ENCODE measurements around the gene ROBO1.
"Not testable (repeated sequence)": the region's sequence is repeated elsewhere in the genome, so short reads cannot be mapped to it uniquely, and the experiment has no call there.

ROBO1 gene

DNA sequence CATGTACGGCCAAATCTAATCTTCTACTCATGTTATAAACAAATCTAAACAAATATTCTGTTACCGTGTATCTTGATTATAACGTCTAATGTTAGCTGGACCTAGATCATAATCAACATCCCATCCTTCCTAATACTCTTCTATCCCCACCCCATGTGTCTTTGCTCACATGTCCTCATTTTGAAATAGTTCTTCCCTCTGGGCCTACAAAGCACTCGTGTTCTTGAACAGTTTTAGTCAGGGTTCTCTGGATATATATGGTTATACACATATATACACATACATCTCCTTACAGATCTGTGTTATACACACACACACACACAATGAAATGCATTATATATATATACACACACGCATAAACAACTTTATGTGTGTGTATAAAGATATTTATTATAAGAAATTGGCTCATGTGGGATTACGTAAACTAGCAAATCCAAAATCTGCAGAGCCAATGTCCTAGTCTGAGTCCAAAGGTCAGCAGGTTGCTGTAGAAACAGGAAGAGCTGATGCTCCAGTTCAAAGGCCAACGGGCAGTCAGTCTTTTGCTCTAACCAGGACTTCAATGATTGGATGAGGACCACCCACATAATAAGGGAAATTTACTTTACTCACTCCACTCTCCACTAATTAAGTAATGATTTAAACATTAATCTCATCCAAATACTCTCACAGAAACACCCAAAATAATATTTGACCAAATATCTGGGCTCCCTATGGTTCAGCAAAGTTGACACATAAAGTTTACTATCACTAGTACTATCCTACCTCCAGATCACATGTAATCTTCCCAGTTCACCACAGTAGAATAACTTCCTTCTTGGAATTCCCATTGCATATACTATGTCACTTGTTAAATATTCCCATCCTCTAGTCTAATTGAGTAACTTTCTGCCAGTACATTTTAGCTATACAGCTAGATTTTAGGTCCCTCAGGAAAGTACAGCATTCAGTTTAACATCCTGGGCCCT, 450.0 kb downstream of the ROBO1 start:
- TF ChIP-seq, protein P1, sequence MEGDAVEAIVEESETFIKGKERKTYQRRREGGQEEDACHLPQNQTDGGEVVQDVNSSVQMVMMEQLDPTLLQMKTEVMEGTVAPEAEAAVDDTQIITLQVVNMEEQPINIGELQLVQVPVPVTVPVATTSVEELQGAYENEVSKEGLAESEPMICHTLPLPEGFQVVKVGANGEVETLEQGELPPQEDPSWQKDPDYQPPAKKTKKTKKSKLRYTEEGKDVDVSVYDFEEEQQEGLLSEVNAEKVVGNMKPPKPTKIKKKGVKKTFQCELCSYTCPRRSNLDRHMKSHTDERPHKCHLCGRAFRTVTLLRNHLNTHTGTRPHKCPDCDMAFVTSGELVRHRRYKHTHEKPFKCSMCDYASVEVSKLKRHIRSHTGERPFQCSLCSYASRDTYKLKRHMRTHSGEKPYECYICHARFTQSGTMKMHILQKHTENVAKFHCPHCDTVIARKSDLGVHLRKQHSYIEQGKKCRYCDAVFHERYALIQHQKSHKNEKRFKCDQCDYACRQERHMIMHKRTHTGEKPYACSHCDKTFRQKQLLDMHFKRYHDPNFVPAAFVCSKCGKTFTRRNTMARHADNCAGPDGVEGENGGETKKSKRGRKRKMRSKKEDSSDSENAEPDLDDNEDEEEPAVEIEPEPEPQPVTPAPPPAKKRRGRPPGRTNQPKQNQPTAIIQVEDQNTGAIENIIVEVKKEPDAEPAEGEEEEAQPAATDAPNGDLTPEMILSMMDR (conservative IDR thresholded peaks at IDR 0.05), result no peak
- TF ChIP-seq ZFX (IDR thresholded peaks at IDR 0.05), result no peak

DNA sequence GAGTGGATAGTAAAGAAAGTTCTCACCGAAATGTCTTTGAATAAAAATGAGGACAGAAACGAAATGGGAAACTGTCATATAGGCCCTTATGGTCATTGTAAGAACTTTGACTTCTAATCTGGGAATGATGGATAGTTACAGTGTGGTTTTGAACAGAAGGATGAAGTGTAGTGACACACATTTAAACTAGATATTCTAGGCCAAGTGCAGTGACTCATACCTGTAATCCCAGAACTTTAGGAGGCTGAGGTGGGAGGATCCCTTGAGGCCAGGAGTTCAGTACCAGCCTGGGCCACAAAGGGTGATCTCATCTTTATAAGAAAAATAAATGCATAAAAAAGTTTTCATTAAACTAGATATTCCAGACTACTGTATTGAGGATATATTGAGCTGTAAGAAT, 452.8 kb downstream of the ROBO1 start:
- TF ChIP-seq, protein P1 (conservative IDR thresholded peaks at IDR 0.05), result no peak
- no peak for TF ChIP-seq ZFX (IDR thresholded peaks at IDR 0.05)
- no peak overlapping the region for H3K27ac ChIP-seq

More for the DNA sequence above, 450.0 kb downstream of the ROBO1 start:
- no peak overlapping the region for H3K27ac ChIP-seq

DNA sequence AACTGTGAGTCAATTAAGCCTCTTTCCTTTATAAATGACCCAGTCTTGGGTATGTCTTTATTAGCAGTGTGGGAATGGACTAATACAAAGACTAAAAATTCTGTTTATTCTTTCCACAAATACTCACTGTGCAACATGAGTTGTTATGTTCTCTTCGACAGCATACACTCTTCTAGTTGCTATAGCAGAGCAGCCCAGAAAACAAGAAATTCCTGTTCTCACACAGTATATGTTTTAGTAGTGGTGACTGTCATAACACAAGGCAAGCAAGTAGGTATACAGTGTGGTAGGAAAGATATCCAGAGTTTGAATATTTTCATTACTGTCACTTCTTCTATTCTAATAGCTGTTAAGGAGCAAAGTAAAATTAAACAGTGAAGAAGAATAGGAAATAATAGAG, 453.3 kb downstream of the ROBO1 start:
- H3K27ac ChIP-seq, result no peak overlapping the region
- TF ChIP-seq, protein P1 (conservative IDR thresholded peaks at IDR 0.05), result no peak

DNA sequence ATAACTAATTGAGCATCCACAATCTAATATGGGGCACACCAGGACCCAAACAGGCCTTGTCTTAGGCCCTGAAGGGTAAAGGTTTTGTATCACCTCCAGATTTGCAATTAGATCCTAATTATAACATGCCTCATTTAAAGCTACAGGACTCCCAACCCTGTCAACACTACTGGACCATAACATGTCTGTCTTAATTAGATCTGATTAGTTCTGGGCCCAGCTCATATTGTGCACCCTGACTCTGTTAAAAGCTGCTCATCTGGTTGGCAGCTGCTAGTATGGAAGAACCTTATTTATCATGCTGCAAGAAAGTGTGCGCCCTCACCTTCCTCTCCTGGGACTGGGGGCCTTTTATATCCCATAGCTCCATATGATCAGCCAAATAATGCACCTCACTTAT, 457.8 kb downstream of the ROBO1 start:
- H3K27ac ChIP-seq, result no peak overlapping the region
- no peak for TF ChIP-seq ZFX (IDR thresholded peaks at IDR 0.05)
- TF ChIP-seq, protein P1 (conservative IDR thresholded peaks at IDR 0.05), result no peak

DNA sequence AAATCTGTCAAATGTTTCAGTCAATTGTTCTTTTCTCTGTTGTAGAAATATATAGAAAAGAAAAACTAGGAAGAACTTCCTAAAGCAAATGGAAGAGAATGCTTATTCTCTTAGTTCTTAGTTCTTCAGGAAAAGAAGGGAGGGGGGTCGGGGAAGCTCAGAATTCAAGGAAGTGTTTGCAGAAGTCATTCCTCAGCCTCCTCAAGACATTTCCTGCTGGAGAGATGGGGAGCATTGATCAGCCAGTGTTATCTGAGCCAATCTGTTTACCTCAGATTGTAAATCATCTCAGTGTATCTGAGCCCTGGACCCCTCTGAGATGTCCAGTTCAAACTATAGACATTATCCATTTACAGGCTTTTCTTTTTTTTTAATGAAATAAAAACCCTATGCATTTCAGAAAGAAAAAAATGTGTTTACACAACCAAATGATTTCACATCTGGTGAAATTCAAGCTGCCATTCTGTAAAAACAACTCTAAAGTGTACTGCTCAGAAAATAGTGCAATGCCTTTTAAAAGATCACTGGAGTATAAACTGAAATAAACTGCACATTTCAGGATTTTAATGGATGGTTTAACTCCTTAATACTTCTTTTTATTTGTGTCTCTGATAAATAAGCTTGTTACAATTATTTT, 460.7 kb downstream of the ROBO1 start:
- TF ChIP-seq, protein P1 (conservative IDR thresholded peaks at IDR 0.05), result no peak
- TF ChIP-seq ZFX (IDR thresholded peaks at IDR 0.05), result no peak
- no peak overlapping the region for H3K27ac ChIP-seq

DNA sequence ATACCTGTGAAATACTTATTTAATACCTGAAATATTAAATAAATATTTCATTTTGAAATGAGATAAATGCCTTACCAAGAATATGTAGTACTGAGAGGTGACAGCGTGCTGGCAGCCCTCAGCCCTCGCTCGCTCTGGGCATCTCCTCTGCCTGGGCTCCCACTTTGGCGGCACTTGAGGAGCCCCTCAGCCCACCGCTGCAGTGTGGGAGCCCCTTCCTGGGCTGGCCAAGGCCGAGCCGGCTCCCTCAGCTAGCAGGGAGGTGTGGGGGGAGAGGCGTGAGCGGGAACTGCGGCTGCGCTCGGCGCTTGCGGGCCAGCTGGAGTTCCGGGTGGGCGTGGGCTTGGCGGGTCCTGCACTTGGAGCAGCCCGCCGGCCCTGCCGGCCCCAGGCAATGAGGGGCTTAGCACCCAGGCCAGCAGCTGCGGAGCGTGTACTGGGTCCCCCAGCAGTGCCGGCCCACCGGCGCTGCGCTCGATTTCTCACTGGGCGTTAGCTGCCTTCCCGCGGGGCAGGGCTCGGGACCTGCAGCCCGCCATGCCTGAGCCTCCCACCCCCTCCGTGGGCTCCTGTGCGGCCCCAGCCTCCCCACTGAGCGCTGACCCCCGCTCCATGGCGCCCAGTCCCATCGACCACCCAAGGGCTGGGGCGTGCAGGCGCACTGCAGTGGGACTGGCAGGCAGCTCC, 467.7 kb downstream of the ROBO1 start:
- H3K27ac ChIP-seq, result not testable (repeated sequence)

DNA sequence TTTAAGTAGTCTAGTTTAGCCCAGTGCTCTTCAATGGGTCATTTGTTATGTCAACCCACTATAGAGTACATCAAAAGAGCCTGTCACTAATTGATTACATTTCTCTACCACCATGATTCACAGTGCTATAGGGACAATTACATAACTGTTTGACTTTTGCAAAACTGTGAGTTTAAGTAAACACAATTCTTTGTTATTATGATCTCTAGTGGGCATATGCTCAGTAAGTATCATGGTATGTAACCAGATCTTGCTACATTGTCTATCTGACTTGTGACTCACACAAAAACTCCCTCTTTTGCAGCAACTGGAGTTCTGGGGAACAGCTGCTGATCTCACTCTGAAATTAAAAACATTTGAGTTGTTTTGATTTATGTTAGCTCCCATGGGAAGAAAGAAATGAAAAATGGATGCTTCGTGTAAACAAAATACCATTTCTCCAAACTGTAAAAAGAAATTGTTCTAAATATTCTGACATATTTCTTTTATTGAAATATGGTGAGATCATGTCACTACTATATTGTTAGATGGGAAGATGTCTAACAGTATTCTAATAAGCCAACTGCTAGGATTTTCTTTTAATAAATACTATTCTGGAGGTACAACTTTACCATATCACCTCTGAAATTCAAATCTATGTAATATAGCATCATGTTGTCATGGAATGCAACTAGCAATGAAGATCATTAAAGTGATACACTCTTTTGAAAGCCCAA, 470.4 kb downstream of the ROBO1 start:
- no peak for TF ChIP-seq ZFX (IDR thresholded peaks at IDR 0.05)
- TF ChIP-seq, protein P1 (conservative IDR thresholded peaks at IDR 0.05), result no peak
- no peak overlapping the region for H3K27ac ChIP-seq
